Measurements from ENCODE around the gene EPS15. TPM values are rescaled to one million over a fixed set of nuclear protein-coding genes. Genes with fewer than 3 reads are reported as not detected.

EPS15 gene
- total and polyA plus RNA-seq, 11 donors = 19.9 to 80.6 (median 67.8) TPM

GRCh38 chr1:51491166-51491981 lies 27.7 kb downstream of the EPS15 start:
- no peak overlapping the region for H3K4me3 ChIP-seq
- H3K27me3 ChIP-seq = no peaks in the 10 kb centered on the region
- no peak for TF ChIP-seq POLR2A (IDR thresholded peaks at IDR 0.05)
- TF ChIP-seq CTCF (IDR thresholded peaks at IDR 0.05) = no peak
- H3K4me1 ChIP-seq = peaks cover 0 to 81% (median 64%) of the 10 kb centered on the region in 12 donors
- H3K36me3 ChIP-seq = no peaks in the 10 kb centered on the region
- intact Hi-C loops (cut with DNase I) = no loop called here
- no peak for DNase-seq
- no peak for ATAC-seq
- H3K9me3 ChIP-seq = no peaks in the 10 kb centered on the region
- peak overlapping the region in 3 of 12 donors; percentile 15 to 55 (median 22) for H3K27ac ChIP-seq
- 69 to 81% (median 78%) methylated on average over 4 of the region's 4 CpGs for WGBS, 4 donors

- Histone ChIP-seq H3K4me3 (no peak overlapping the region), H3K36me3 (no peaks in the 10 kb centered on the region), H3K27me3 (no peaks in the 10 kb centered on the region), H3K4me1 (peaks cover 0 to 68% (median 48%) of the 10 kb centered on the region in 12 donors), H3K9me3 (no peaks in the 10 kb centered on the region), H3K27ac (peak overlapping the region in 3 of 12 donors; percentile 13 to 55 (median 35))
- DNase-seq (no peak), ATAC-seq (peak in 1 of 4 donors; percentile 41)
- no peak for TF ChIP-seq CTCF (IDR thresholded peaks at IDR 0.05)
- TF ChIP-seq POLR2A (IDR thresholded peaks at IDR 0.05) = no peak
- intact Hi-C loops (cut with DNase I) = no loop called here
- WGBS, 4 donors = 65 to 70% (median 68%) methylated on average over 3 of the region's 3 CpGs
Measured at GRCh38 chr1:51489472-51489871, 29.6 kb downstream of the EPS15 start.

- H3K27ac ChIP-seq = peak overlapping the region in 10 of 12 donors; percentile 2 to 64 (median 37)
Measured at GRCh38 chr1:51488372-51489050, 30.6 kb downstream of the EPS15 start.

More at GRCh38 chr1:51488372-51489050, 30.6 kb downstream of the EPS15 start:
- no peak for DNase-seq
- peaks cover 0 to 62% (median 41%) of the 10 kb centered on the region in 12 donors for H3K4me1 ChIP-seq
- no peak overlapping the region for H3K4me3 ChIP-seq
- ATAC-seq = peak in 3 of 4 donors; percentile 33 to 46 (median 41)
- H3K36me3 ChIP-seq = no peaks in the 10 kb centered on the region
- 23 to 37% (median 28%) methylated on average over 4 of the region's 4 CpGs for WGBS, 4 donors
- TF ChIP-seq CTCF (IDR thresholded peaks at IDR 0.05) = no peak
- no peak for TF ChIP-seq POLR2A (IDR thresholded peaks at IDR 0.05)
- no peaks in the 10 kb centered on the region for H3K27me3 ChIP-seq
- intact Hi-C loops (cut with DNase I) = no loop called here
- no peaks in the 10 kb centered on the region for H3K9me3 ChIP-seq
